ENCODE data around the gene SLC23A1.
A peak's percentile ranks its signal among the peaks of the same experiment; 100 is the strongest.

The SLC23A1 gene

DNA sequence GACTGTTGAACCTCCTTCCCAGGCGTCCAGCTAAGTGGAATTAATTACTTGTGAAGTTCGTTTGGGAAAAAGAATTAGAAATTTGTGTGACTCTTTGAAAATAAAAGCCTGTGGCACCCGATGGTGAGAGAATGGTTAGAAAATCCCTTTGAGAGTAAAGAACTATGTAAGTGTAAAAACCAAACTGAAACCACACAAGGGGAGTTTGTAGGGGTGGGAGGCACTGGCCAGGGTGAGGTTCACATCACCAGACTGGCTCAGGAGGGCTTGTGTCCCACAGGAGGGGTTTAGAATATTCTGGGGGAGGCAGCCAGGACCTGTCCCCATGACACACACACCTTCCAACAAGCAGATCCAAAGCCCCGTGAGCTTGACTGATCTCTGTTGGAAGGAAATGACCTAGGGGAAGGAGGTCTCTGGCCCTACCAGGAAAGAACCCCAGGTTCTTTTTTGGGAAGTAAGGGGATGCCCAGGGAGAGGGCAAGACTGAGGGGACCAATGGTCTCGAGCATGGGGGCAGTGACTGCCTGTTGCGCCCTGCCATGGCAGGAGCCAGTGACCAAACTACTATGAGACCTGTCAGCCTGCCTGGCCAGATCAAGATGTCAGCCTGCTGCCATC, 16.5 kb upstream of the SLC23A1 start:
- TF ChIP-seq, protein P1, sequence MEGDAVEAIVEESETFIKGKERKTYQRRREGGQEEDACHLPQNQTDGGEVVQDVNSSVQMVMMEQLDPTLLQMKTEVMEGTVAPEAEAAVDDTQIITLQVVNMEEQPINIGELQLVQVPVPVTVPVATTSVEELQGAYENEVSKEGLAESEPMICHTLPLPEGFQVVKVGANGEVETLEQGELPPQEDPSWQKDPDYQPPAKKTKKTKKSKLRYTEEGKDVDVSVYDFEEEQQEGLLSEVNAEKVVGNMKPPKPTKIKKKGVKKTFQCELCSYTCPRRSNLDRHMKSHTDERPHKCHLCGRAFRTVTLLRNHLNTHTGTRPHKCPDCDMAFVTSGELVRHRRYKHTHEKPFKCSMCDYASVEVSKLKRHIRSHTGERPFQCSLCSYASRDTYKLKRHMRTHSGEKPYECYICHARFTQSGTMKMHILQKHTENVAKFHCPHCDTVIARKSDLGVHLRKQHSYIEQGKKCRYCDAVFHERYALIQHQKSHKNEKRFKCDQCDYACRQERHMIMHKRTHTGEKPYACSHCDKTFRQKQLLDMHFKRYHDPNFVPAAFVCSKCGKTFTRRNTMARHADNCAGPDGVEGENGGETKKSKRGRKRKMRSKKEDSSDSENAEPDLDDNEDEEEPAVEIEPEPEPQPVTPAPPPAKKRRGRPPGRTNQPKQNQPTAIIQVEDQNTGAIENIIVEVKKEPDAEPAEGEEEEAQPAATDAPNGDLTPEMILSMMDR (IDR thresholded peaks at IDR 0.05; ENCODE audit: low read depth, low read length) = no peak
- H3K4me3 ChIP-seq (ENCODE audit: low read depth, low read length) = no peak overlapping the region

DNA sequence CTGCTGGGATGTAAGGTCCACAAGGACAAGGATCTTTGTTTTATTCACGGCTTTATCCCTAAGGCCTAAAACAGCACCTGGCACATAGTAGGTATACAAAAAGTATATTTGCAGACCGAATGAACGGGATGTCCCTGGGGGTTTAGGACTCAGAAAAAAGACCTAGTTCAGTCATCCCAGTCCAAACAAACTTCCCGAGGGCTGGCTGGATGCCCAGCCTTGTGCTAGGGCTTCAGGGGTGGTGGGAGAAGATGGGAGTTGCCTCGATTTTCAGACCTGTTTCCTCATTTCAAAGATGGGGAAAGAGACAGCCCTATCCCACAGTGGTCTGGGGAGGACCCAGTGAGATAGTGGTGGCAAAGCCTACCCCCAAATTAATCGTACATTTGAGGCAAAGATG, 14.8 kb upstream of the SLC23A1 start:
- no peak overlapping the region for H3K4me3 ChIP-seq (ENCODE audit: low read depth, low read length)
- TF ChIP-seq, protein P1 (IDR thresholded peaks at IDR 0.05; ENCODE audit: low read depth, low read length) = no peak

DNA sequence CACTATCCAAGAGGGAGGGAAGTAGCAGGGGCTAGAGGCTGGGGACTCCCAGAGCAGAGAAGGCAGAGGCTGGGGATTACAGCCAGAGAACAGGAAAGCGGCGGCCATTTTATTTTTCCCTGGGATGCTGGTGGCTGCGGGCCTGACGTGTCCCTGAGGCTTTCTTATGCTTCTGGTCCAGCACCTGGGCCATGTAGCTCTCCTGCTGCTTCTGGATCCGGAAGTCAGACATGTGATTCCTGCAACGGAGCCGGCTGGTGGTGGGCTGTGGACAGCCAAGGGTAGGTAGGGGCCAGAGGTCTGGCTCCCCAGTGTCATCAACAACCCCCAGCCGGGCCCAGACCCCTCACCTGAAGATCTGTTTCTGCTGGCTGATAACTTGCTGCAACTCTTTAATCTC, 13.6 kb upstream of the SLC23A1 start:
- H3K4me3 ChIP-seq (ENCODE audit: low read depth, low read length) = no peak overlapping the region
- TF ChIP-seq, protein P1 (IDR thresholded peaks at IDR 0.05; ENCODE audit: low read depth, low read length) = no peak

DNA sequence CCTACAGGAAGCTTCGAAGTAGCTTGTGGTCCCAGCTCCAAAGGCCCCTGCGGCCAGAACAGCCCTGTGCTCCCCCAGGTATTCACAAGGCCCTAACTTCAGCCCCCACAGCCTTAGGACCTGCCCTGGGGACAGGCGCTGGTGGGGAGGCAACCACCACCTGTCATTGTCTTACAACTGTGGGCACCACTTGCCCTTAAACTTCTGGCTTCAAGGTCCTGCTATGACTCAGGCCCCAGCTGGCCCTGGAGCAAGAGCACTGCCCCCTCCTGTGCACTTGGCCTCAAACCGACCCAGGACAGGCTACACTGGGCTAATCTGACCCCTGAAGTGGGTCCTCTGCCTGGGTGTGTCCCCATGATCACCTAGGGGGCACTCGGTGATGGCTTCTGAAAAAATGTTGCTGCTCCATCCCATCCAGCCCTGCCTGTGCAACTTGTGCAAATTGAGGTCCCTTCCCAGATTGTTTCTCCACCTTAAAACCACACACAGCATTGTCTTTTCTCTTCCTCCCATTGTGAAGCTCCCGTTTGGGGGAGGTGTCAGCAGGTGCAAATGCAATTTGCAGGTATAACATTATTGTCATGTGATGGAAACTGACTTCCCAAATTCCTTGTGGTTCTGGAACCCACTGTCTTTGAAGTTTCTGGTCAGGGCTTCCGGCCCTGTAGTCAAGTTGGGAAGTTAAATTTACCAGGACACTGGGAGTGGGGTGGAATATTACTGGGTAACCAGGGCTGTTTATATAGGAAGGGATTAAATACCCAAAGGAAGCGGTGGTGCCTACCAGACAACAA, 12.9 kb upstream of the SLC23A1 start:
- TF ChIP-seq, protein P1 (IDR thresholded peaks at IDR 0.05; ENCODE audit: low read depth, low read length) = 0 out of 2 replicates have a peak, but pooled peaks have one; percentile 3
- H3K4me3 ChIP-seq (ENCODE audit: low read depth, low read length) = no peak overlapping the region

DNA sequence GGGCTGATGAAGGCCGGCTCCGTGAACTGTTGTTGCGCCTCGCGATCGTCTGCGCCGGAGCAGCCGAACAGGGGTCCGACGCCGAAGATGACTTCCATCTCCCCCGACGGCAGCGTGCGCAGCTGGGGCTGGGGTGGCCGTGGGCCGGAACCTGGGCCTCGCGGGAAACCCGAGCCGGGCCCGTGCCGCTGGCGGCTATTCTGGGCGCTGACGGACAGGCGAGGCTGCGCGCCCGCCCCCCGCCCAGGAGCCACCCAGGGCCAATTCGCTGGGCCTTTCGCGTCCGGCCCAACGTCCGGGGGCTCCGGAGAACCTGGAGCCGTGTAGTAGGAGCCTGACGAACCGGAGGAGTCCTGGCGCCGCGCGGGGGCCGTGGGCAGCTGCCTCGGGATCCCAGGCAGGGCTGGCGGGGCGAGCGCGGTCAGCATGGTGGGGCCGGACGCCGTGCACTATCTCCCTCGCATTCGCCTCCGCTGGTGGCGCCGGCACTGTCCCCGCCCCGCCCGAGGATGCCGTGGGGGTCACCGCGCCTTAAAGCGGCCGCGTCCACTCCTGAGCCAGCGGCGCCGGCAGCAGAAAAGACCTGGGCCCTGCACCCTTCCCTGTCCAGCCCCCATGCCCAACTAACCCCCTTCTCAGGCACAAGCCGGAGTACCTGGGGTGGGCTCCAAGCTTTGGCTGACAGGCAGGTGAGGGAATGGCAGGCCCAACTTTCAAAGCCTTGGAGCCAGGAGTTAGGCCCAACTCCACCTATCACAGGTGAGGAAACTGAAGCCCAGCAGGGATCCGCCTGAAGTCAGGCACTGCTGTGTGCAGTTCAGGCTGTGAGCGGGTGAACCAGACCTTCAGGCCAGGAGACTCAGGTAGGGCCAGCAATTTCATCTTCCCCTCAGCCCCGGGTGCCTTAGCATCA, 11.8 kb upstream of the SLC23A1 start, which contains the start of gene PROB1:
PROB1 (minus strand) TSS at position 451 of the 913 bp plus-strand sequence; CDS start at position 428, 23 bp downstream.
- H3K4me3 ChIP-seq (ENCODE audit: low read depth, low read length) = no peak within 1 kb of the TSS
- TF ChIP-seq, protein P1 (IDR thresholded peaks at IDR 0.05; ENCODE audit: low read depth, low read length) = no peak

DNA sequence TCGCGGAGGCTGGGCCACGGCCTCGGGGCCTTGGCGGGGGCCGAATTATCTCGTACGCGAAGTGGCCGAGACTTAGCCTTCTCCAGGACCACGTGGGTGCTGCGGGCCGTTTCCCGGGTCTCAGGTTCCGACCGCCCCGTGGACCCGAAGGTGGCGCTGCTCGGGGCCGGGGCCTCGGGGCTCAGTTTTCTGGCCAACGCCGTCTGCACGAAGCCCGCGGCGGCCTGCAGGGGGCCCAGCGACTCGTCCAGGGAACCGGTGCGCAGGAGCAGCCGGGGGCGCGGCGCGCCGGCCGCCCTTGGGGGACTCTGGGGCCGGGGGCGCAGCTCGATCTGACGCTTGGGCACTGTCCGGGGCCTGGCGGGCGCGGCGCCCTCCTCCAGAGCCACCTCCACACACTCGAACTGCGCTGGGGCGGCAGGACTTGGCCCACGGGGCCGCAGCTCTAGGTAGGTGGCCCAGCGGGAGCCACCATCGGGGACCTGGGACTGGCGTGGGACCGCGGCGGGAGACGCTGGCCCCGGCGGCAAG, 11.1 kb upstream of the SLC23A1 start:
- no peak overlapping the region for H3K4me3 ChIP-seq (ENCODE audit: low read depth, low read length)
- TF ChIP-seq, protein P1 (IDR thresholded peaks at IDR 0.05; ENCODE audit: low read depth, low read length) = 0 out of 2 replicates have a peak, but pooled peaks have one; percentile 6

All from WI38 (cell line).